GM21786 (cell line): Measurements from ENCODE around the gene AK1.
A peak's percentile ranks its signal among the peaks of the same experiment; 100 is the strongest.

Experiments
- ATAC-seq: cut with Tn5 transposase; IDR thresholded peaks from one replicate; pipeline ENCODE4 v1.9.1; 2021; ENCODE audit not compliant: unreplicated experiment

AK1 gene

GRCh38 chr9:127910613-127911205 lies 33.2 kb upstream of the AK1 start:
- ATAC-seq: no peak

- ATAC-seq: no peak
These were observed 32.4 kb upstream of the AK1 start for GRCh38 chr9:127909839-127910273.

GRCh38 chr9:127908660-127908926 lies 31.1 kb upstream of the AK1 start:
- ATAC-seq: no peak

- no peak for ATAC-seq
These were observed 30.6 kb upstream of the AK1 start for GRCh38 chr9:127907867-127908659.

GRCh38 chr9:127905788-127906191 lies 28.3 kb upstream of the AK1 start:
- ATAC-seq: no peak

- ATAC-seq: no peak
These were observed 27.7 kb upstream of the AK1 start for GRCh38 chr9:127905004-127905728.

GRCh38 chr9:127904561-127905003 lies 27.1 kb upstream of the AK1 start:
- ATAC-seq: no peak

- peak; percentile 27 for ATAC-seq
These were observed 26.3 kb upstream of the AK1 start for GRCh38 chr9:127903557-127904475.

GRCh38 chr9:127899128-127899943 lies 21.9 kb upstream of the AK1 start, which contains the start of gene ST6GALNAC6:
TSS of gene ST6GALNAC6 (minus strand) at chr9:127899603. CDS start at chr9:127897981, 1,622 bp downstream.
- ATAC-seq: peak; percentile 41

- no peak for ATAC-seq
These were observed 21.1 kb upstream of the AK1 start for GRCh38 chr9:127898433-127899127.

GRCh38 chr9:127897193-127897692 lies 19.8 kb upstream of the AK1 start:
- ATAC-seq: no peak

- no peak for ATAC-seq
These were observed 19.1 kb upstream of the AK1 start for GRCh38 chr9:127896395-127897192.

- no peak for ATAC-seq
These were observed 18.3 kb upstream of the AK1 start for GRCh38 chr9:127895811-127896210.

GRCh38 chr9:127893392-127893791 lies 15.9 kb upstream of the AK1 start:
- ATAC-seq: no peak

- no peak for ATAC-seq
These were observed 15.4 kb upstream of the AK1 start for GRCh38 chr9:127892831-127893230.

- ATAC-seq: no peak
These were observed 12.6 kb upstream of the AK1 start for GRCh38 chr9:127890053-127890452.

- ATAC-seq: no peak
These were observed 10.3 kb upstream of the AK1 start for GRCh38 chr9:127887792-127888191.

GRCh38 chr9:127886401-127886972 lies 9.0 kb upstream of the AK1 start:
- ATAC-seq: no peak
